ENCODE measurements around the gene ARPC4.

DNA sequence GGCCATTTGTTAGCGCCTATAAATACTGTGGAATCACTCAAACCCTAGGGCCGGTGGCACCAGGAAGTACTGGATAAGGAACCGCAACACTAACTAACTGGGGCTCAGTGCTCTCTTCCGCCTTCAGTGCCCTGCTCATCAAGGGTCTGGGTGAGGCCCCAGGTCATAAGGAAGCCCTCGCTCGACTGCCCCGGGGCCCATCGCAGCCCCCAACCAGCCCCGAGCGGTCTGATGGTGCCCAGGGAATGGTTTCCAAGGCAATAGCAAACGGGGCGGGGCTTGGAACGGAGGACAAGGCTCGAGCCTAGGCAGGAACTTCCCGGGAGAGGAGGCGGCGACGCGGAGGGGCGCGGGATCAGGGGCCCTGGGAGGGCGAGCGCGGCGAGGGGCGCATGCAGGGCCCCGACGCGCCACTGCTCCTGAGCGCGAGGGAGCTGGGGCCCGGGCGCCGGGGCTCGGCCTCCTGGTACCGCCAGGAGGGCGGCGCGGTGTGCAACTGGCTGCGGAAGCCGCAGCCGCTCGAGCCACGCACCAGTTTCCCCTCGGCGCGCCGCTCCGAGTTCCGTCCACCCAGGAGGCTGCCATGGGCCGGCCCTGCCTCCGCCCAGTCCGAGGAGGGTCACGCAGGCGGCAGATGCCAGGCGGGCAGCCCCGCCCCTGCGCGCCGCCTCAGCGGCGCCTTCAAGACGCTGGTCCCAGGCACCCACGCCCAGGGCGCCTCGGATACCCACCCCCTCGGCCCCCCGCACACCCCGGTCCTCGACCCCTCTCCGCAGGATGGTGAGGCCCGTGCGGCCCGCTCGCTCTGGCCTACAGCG lies 16.9 kb downstream of the ARPC4 start, which contains the start of gene TTLL3:
- TF ChIP-seq TAF1 (CRISPR knock-in tag; IDR thresholded peaks at IDR 0.05) (no peak), CTCF (CRISPR knock-in tag; IDR thresholded peaks at IDR 0.05) (no peak), ZNF776 (CRISPR knock-in tag; IDR thresholded peaks at IDR 0.05) (no peak), CREB1 (IDR thresholded peaks at IDR 0.05) (no peak), CREB1 (CRISPR knock-in tag; IDR thresholded peaks at IDR 0.05) (no peak)
- TF ChIP-seq, protein P1, sequence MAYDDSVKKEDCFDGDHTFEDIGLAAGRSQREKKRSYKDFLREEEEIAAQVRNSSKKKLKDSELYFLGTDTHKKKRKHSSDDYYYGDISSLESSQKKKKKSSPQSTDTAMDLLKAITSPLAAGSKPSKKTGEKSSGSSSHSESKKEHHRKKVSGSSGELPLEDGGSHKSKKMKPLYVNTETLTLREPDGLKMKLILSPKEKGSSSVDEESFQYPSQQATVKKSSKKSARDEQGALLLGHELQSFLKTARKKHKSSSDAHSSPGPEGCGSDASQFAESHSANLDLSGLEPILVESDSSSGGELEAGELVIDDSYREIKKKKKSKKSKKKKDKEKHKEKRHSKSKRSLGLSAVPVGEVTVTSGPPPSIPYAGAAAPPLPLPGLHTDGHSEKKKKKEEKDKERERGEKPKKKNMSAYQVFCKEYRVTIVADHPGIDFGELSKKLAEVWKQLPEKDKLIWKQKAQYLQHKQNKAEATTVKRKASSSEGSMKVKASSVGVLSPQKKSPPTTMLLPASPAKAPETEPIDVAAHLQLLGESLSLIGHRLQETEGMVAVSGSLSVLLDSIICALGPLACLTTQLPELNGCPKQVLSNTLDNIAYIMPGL (CRISPR knock-in tag; IDR thresholded peaks at IDR 0.05; ENCODE audit: borderline replicate concordance in 1 of 2, low read depth in 1 of 2) = no peak

Measured in HepG2 (cell line).